Naive B cell (primary cell): ENCODE results near the gene GTF3C2. TPM values are rescaled to one million over a fixed set of nuclear protein-coding genes. Genes with fewer than 3 reads are reported as not detected.

Experiments
- ATAC-seq, 2 donors: fragments of 150-1000 bp; cut with Tn5 transposase; 2 replicates each; pipeline ENCODE4 v1.10.0; 2021; ENCODE audit warnings: low read depth in 2 of 2, mild to moderate bottlenecking in 2 of 2, moderate library complexity in 2 of 2
- DNase-seq: peaks from one replicate; pipeline ENCODE4 v3.0.0; 2022
- H3K27ac Mint-ChIP-seq, 6 donors: one replicate each; pipeline ENCODE4 v1.8.0; 2020 to 2022; ENCODE audit warnings: mild to moderate bottlenecking in 6 of 6, mixed read lengths in 6 of 6, moderate library complexity in 5 of 6, inconsistent platforms in 2 of 6
- H3K27me3 Mint-ChIP-seq, 3 donors: one replicate each; pipeline ENCODE4 v1.8.0; 2021 to 2022; ENCODE audit warnings: mixed read lengths in 3 of 3, mild to moderate bottlenecking in 1 of 3
- H3K36me3 Mint-ChIP-seq, 2 donors: one replicate each; pipeline ENCODE4 v1.8.0; 2020 to 2022; ENCODE audit warnings: mixed read lengths in 2 of 2, inconsistent platforms in 1 of 2, mild to moderate bottlenecking in 1 of 2
- H3K4me1 Mint-ChIP-seq, 3 donors: one replicate each; pipeline ENCODE4 v1.8.0; 2020 to 2022; ENCODE audit warnings: mixed read lengths in 3 of 3, inconsistent platforms in 1 of 3, mild to moderate bottlenecking in 1 of 3, moderate library complexity in 1 of 3
- H3K4me3 Mint-ChIP-seq, 8 donors: one replicate each; pipeline ENCODE4 v1.8.0; 2020 to 2022; ENCODE audit warnings: mild to moderate bottlenecking in 8 of 8, mixed read lengths in 8 of 8, moderate library complexity in 8 of 8, inconsistent platforms in 2 of 8
- H3K9me3 Mint-ChIP-seq, 7 donors: one replicate each; pipeline ENCODE4 v1.8.0; 2020 to 2022; ENCODE audit warnings: mixed read lengths in 7 of 7, mild to moderate bottlenecking in 5 of 7, inconsistent platforms in 2 of 7, moderate library complexity in 1 of 7
- polyA plus RNA-seq, 6 donors: library from polyadenylated mRNA; unstranded; fragments of 300-500 nt; fragmentation: Illumina TruSeq; gene quantifications; one replicate each; pipeline ENCODE4 v1.2.3, GENCODE V29; 2021; ENCODE audit warnings: low read depth in 6 of 6

GTF3C2 gene
- polyA plus RNA-seq, 6 donors from 2014 or later: 31.8 to 50.6 (median 39.9) TPM

- H3K27me3 Mint-ChIP-seq: no peaks in the 10 kb centered on the region
- H3K36me3 Mint-ChIP-seq: peaks cover under 1 to 12% of the 10 kb centered on the region in 2 donors
- ATAC-seq (no peak), DNase-seq (no peak)
- no peaks in the 10 kb centered on the region for H3K9me3 Mint-ChIP-seq
- H3K4me3 Mint-ChIP-seq: peak overlapping the region in 7 of 8 donors; percentile 3 to 96 (median 79)
- peak overlapping the region in 4 of 6 donors; percentile 54 to 97 (median 92) for H3K27ac Mint-ChIP-seq
- H3K4me1 Mint-ChIP-seq: peaks cover 32 to 50% (median 34%) of the 10 kb centered on the region in 3 donors
Measured at GRCh38 chr2:27378809-27379290, 22.3 kb upstream of the GTF3C2 start.

DNA sequence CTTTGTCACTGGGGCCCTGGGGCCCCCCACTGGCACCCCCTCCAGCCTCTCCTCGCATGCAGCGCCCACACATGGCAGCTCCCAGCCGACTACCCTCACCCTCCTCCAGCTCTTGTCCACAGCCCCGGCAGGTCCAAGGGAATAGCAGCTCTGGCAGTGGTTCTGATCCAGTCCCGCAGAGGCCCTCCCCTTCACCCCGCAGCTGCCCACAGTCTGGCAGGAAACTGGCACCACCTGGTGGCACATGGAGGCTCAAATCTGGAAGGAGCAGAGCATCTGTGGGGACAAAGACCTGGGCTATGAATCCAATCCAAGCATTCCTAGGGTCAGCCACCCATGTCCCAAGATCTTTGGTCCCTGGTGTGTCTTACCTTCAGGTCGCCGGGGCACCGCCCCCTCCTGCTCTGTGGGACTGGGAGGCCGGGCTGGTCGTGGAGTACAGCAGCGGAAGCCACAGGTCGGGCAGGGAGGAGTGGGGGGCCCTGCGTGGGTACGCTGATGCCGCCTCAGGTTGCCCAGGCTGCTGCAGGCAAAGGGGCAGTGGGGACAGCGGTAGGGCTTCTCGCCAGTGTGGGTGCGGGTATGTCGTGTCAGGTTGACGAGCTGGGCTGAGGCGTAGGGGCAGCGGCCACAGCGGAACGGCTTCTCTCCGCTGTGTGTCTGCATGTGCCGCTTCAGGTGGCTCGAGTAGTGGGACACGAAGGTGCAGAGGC lies 21.7 kb upstream of the GTF3C2 start:
- H3K36me3 Mint-ChIP-seq: peaks cover 0 to 7% of the 10 kb centered on the region in 2 donors

DNA sequence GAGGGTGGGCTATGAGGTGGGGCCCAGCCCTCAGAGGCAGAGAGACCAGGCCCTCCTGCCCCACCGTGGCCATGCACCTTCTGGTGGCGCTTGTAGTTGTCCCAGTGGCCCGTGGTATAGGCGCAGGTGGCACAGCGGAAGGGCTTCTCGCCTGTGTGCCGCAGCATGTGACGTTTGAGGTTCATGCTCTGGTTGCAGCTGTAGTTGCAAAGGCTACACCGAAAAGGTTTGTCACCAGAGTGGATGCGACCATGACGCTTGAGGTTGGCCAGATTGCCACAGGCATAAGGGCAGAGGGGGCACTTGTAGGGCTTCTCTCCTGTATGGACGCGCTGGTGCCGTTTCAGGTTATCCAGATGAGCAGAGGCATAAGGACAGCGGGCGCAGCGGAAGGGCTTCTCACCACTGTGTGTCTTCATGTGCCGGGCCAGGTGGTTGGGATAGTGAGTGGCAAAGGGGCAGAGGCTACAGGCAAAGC lies 21.1 kb upstream of the GTF3C2 start:
- Mint-ChIP-seq H3K4me3 (peak overlapping the region in 3 of 8 donors; percentile 44 to 77 (median 64)), H3K27ac (peak overlapping the region in 2 of 6 donors; percentile 9 to 66), H3K36me3 (peaks cover 3 to 7% of the 10 kb centered on the region in 2 donors), H3K9me3 (no peaks in the 10 kb centered on the region), H3K27me3 (no peaks in the 10 kb centered on the region), H3K4me1 (peaks cover 37 to 54% (median 42%) of the 10 kb centered on the region in 3 donors)
- ATAC-seq: no peak
- no peak for DNase-seq

More for the DNA sequence above, 21.7 kb upstream of the GTF3C2 start:
- Mint-ChIP-seq H3K27ac (peak overlapping the region in 4 of 6 donors; percentile 44 to 91 (median 81)), H3K9me3 (no peaks in the 10 kb centered on the region), H3K4me1 (peaks cover 33 to 50% (median 36%) of the 10 kb centered on the region in 3 donors), H3K27me3 (no peaks in the 10 kb centered on the region), H3K4me3 (peak overlapping the region in 4 of 8 donors; percentile 12 to 70 (median 44))
- ATAC-seq (no peak), DNase-seq (no peak)

DNA sequence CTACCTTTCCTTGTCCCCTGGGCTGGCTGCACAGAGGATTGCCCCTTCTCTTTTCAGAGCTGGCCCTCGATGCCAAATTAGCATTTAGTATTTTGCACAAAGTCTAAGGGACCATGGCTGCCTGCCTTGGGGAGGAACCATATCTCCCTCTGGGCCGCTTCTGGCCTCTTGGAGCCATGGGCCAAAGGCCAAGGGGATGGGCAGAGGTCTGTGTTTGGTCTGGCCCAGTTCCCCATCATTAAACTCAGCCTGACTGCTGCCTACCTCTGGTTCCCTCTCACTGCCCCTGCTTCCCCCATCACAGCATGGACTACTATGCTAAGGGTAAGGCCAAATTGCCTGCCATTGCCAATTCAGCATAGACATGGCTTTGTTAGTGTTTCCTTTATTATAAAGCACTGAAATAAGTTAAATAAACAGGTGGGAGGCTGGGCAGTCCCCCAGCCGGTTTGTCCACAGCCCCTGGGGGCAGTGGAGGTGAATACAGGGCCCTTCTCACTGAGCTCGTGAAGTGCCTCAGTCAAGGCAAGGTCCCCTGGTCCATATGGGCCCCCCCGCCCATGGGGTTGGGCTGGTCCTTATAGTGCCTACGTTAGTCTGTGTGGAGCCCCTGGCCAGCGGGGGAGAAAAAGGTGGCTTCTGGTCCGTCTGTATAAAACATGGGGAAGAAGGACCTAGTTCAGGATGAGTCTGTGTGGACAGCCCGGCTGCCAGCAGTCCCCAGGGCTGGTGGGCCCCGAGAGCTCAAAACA lies 20.5 kb upstream of the GTF3C2 start:
- peaks cover 43 to 58% (median 48%) of the 10 kb centered on the region in 3 donors for H3K4me1 Mint-ChIP-seq
- DNase-seq (no peak), ATAC-seq (no peak)
- no peaks in the 10 kb centered on the region for H3K27me3 Mint-ChIP-seq
- H3K27ac Mint-ChIP-seq: peak overlapping the region in 2 of 6 donors; percentile 32 to 83
- peak overlapping the region in 2 of 8 donors; percentile 38 to 72 for H3K4me3 Mint-ChIP-seq
- peaks cover 5 to 7% of the 10 kb centered on the region in 2 donors for H3K36me3 Mint-ChIP-seq
- no peaks in the 10 kb centered on the region for H3K9me3 Mint-ChIP-seq

- H3K27ac Mint-ChIP-seq: peak overlapping the region in 2 of 6 donors; percentile 9 to 32
- H3K36me3 Mint-ChIP-seq: peaks cover 5 to 7% of the 10 kb centered on the region in 2 donors
- ATAC-seq: no peak
- H3K9me3 Mint-ChIP-seq: no peaks in the 10 kb centered on the region
- DNase-seq: no peak
- H3K4me3 Mint-ChIP-seq: peak overlapping the region in 1 of 8 donors; percentile 36
- peaks cover 44 to 60% (median 49%) of the 10 kb centered on the region in 3 donors for H3K4me1 Mint-ChIP-seq
- H3K27me3 Mint-ChIP-seq: no peaks in the 10 kb centered on the region
Measured at GRCh38 chr2:27376151-27376865, 19.7 kb upstream of the GTF3C2 start.

GRCh38 chr2:27375513-27376099 lies 19.0 kb upstream of the GTF3C2 start:
- Mint-ChIP-seq H3K36me3 (peaks cover 6 to 9% of the 10 kb centered on the region in 2 donors), H3K27ac (peak overlapping the region in 1 of 6 donors; percentile 32), H3K9me3 (no peaks in the 10 kb centered on the region), H3K4me1 (peaks cover 40 to 58% (median 48%) of the 10 kb centered on the region in 3 donors), H3K4me3 (peak overlapping the region in 1 of 8 donors; percentile 36), H3K27me3 (no peaks in the 10 kb centered on the region)
- ATAC-seq: no peak
- DNase-seq: no peak

DNA sequence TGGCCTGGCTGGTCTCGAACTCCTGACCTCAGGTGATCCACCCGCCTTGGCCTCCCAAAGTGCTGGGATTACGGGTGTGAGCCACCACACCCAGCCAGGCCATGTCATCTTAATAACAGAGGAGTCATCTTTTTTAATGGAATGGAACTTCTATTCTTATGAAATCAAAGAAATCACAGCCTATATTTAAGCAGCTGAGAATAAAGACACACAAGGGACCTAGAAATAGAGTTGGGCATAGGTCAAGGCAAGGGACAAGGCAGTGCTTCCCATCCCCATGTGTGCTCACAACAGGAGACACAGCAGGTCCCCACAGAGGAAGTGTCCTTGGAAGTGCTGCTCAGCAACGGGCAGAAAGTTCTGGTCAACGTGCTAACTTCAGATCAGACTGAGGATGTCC lies 17.0 kb upstream of the GTF3C2 start:
- Mint-ChIP-seq H3K27me3 (no peaks in the 10 kb centered on the region), H3K4me1 (peaks cover 38 to 57% (median 46%) of the 10 kb centered on the region in 3 donors), H3K4me3 (peak overlapping the region in 1 of 8 donors; percentile 15), H3K36me3 (peaks cover 10 to 15% of the 10 kb centered on the region in 2 donors), H3K27ac (peak overlapping the region in 4 of 6 donors; percentile 32 to 92 (median 45)), H3K9me3 (no peaks in the 10 kb centered on the region)
- ATAC-seq (no peak), DNase-seq (no peak)

- Mint-ChIP-seq H3K9me3 (no peaks in the 10 kb centered on the region), H3K36me3 (peaks cover 10 to 15% of the 10 kb centered on the region in 2 donors), H3K27me3 (no peaks in the 10 kb centered on the region), H3K4me3 (peak overlapping the region in 6 of 8 donors; percentile 35 to 96 (median 56)), H3K4me1 (peaks cover 40 to 60% (median 48%) of the 10 kb centered on the region in 3 donors), H3K27ac (peak overlapping the region in 4 of 6 donors; percentile 58 to 95 (median 78))
- ATAC-seq: no peak
- DNase-seq: no peak
Measured at GRCh38 chr2:27372937-27373336, 16.4 kb upstream of the GTF3C2 start.

DNA sequence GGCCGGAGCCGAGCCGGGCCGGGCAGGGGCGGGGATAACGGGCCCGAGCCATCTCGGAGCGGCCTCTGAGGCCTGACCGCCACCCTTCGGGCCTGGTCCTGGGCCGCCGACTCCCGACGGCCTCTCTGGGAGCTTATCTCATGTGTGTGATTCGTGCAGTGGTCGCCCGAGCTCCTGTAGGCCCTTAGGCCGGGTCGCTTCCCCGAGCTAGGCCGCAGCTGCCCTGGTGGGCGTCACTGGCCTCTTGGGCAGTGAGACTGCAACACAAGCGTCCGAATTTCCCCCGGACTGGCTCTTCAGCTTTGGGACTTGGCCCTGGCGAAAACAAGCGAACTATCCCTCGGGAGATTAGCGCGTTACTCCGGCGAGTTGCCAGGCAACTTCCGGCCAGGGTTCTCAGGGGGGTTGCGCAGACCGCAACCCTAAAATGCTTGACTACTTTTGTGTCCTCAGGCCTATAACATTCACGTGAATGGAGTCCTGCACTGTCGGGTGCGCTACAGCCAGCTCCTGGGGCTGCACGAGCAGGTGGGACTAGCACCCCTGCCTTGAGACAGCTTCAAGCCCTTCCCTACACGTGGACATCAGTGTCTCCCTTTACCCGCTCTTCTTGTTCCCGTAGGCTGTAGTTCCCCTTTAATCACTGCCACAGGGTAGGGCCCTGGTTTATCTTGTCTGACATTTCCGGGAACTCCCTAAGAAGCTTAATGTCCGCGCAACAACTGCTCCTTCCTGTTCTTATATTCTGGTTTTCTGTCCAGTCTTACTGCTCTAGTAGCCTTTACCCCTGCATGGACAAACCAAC lies 14.5 kb upstream of the GTF3C2 start:
- Mint-ChIP-seq H3K4me3 (peak overlapping the region; percentile 83 to 99 (median 96)), H3K27ac (peak overlapping the region; percentile 92 to 98 (median 96)), H3K9me3 (no peaks in the 10 kb centered on the region), H3K4me1 (peaks cover 40 to 48% (median 47%) of the 10 kb centered on the region in 3 donors), H3K36me3 (peaks cover 7 to 14% of the 10 kb centered on the region in 2 donors), H3K27me3 (no peaks in the 10 kb centered on the region)
- DNase-seq: peak; percentile 71
- peak; percentile 21 to 22 for ATAC-seq

DNA sequence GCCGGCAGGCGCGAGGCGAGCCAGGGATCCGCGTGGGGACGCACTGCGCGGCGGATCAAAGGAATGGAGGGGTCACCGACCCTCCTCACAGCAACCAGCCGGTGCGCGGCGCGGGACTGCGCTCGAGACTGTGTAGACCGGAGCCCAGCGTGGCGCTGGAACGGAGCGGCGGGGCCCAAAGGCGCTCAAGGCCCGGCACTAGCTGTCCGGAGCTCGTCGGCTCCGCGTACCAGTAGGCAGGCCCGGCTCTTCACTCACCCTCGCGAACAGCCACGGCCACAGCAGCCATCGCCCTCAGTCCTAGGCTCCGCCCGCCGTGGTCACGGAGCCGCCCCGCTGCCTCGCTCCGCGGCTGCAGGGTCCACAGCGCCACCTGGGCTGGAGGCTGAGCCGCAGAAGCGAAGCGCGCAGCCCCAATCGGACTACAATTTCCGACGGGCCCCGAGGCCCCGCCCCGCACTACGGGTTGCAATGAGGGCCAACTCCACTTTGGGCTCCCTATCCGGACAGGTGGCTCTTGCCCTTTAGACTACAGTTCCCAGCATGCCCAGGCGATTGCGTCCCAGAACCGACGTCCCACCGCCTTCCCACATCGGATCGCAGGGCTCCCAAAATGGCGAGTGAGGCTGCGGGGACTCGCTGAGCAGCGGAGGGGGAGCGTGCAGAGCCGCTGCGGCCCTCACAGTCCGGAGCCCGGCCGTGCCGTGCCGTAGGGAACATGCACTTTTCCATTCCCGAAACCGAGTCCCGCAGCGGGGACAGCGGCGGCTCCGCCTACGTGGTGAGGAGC lies 13.7 kb upstream of the GTF3C2 start, which contains the start of the genes EIF2B4 and SNX17:
EIF2B4 (minus strand) TSS at position 313 of the 790 bp plus-strand sequence; CDS start at position 289, 24 bp downstream.
SNX17 (plus strand) TSS at position 591 of the 790 bp plus-strand sequence; CDS start at position 719, 128 bp downstream.
- ATAC-seq (peak; percentile 87 to 88), DNase-seq (peak; percentile 100)
- no peaks in the 10 kb centered on the region for H3K9me3 Mint-ChIP-seq
- H3K4me3 Mint-ChIP-seq: peak within 1 kb of the TSS; percentile 83 to 99 (median 96)
- peak within 1 kb of the TSS; percentile 92 to 100 (median 96) for H3K27ac Mint-ChIP-seq
- no peaks in the 10 kb centered on the region for H3K27me3 Mint-ChIP-seq
- peaks cover 7 to 14% of the 10 kb centered on the region in 2 donors for H3K36me3 Mint-ChIP-seq
- H3K4me1 Mint-ChIP-seq: peaks cover 40 to 48% (median 47%) of the 10 kb centered on the region in 3 donors

- Mint-ChIP-seq H3K27ac (peak overlapping the region; percentile 57 to 98 (median 92)), H3K36me3 (peaks cover 7 to 16% of the 10 kb centered on the region in 2 donors), H3K9me3 (no peaks in the 10 kb centered on the region), H3K4me1 (peaks cover 36 to 44% (median 44%) of the 10 kb centered on the region in 3 donors), H3K4me3 (peak overlapping the region; percentile 83 to 99 (median 96)), H3K27me3 (no peaks in the 10 kb centered on the region)
- DNase-seq (no peak), ATAC-seq (no peak)
Measured at GRCh38 chr2:27369471-27370025, 13.0 kb upstream of the GTF3C2 start.
